ENCODE data around the gene PRAMEF14.
"Not testable (repeated sequence)": the region's sequence is repeated elsewhere in the genome, so short reads cannot be mapped to it uniquely, and the experiment has no call there.

Gene PRAMEF14

DNA sequence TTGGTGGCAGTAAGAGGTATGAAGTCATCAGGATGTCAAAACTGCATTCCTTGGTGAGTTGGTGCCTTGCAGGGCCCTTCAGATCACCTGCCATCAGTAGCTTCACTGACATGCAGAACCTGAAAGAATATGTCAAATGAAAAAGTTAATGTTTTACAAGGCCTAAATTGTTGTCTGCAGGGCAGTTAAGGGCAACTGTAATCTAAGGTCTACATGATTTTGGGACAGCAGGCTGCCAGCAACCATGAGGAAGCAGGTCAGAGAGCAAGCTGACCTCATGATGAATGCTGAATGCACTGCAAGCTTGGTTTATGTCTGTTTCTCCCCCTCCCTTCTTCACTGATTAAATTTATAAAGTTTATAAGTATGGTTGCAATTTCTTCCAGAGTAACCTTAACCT, 44.7 kb downstream of the PRAMEF14 start:
- H3K4me3 ChIP-seq (ENCODE audit: control insufficient read depth, low read depth, low read length); DNase-seq (ENCODE audit: low read depth): not testable (repeated sequence)

GRCh38 chr1:13298699-13299098, 48.2 kb downstream of the PRAMEF14 start:
- DNase-seq (ENCODE audit: low read depth); H3K4me3 ChIP-seq (ENCODE audit: control insufficient read depth, low read depth, low read length): not testable (repeated sequence)

- not testable (repeated sequence) for H3K4me3 ChIP-seq (ENCODE audit: control insufficient read depth, low read depth, low read length); DNase-seq (ENCODE audit: low read depth)
Measured at GRCh38 chr1:13297216-13297931, 49.6 kb downstream of the PRAMEF14 start.

Measured in fibroblast of mammary gland (primary cell).